Hippocampal formation (tissue), 2 donors: ENCODE data around the gene TTLL8.
"Not testable (repeated sequence)": the region's sequence is repeated elsewhere in the genome, so short reads cannot be mapped to it uniquely, and the experiment has no call there.

Experiments used
- DNase-seq, 2 donors: peaks; one replicate each; lab custom pipeline; 2025; lab: John Stamatoyannopoulos, UW

The TTLL8 gene

DNA sequence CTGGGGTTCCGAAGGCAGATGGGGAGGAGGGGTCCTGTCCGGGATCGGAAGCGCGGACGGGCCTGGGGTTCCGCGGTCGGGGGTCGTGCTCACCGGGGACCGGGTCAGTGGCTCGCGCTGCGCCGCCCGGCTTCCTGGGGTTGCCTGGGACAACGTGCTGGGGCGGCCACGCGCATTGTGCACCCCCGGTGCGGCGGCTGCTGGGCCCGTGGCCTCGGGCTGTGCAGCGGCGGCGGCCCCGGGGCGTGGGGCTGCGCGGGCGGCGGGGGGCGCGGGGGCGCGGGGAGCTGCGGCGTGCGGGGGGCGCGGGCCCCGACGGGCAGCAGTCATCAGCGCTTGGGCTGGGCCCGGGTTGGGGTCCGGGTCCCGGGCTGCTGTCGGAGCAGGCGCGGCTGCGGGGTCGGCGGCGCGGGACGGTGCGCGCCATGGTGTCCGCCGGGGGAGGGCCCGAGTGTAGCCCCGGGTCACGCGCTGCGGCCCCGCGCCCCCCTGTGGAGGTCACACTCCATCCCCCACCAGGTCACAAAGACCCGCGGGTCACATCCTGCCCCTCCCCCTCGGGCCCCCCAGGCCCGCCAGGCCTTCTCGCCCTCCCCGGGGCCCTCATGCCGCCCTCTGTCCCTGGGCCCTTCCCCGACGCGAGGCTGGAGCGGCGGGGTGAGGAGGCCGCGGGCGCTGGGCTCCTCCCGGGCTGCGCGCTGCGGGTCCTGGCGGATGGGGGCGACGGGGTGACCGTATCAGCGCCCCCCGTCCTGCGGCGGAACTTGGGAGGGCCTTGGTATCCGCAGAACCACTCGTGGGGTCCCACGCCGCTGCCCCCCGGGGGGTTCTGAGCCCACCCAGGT lies at the start of gene TTLL8:
TSS of gene TTLL8 (minus strand) at position 238 of the 845 bp plus-strand sequence.
- DNase-seq, result no peak

DNA sequence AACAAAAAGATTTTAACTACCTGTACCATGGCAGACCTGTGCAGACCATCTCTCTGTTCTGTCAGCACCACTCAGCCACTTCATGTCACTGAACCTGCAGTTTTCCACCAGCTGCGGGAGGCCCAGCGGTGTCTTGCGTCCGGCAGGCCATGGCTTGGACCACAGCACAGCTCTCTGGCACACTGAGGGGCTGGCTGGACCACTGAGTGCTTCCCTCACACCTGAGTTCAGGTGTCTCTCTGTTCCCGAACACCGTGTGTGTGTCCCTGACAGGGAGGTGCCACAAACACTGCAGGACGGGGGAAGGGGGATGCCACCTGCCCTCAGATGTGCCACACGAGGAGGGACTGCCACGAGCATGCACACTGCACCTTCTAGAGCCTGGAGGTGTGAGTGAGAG lies 49.4 kb upstream of the TTLL8 start:
- DNase-seq, result no peak

DNA sequence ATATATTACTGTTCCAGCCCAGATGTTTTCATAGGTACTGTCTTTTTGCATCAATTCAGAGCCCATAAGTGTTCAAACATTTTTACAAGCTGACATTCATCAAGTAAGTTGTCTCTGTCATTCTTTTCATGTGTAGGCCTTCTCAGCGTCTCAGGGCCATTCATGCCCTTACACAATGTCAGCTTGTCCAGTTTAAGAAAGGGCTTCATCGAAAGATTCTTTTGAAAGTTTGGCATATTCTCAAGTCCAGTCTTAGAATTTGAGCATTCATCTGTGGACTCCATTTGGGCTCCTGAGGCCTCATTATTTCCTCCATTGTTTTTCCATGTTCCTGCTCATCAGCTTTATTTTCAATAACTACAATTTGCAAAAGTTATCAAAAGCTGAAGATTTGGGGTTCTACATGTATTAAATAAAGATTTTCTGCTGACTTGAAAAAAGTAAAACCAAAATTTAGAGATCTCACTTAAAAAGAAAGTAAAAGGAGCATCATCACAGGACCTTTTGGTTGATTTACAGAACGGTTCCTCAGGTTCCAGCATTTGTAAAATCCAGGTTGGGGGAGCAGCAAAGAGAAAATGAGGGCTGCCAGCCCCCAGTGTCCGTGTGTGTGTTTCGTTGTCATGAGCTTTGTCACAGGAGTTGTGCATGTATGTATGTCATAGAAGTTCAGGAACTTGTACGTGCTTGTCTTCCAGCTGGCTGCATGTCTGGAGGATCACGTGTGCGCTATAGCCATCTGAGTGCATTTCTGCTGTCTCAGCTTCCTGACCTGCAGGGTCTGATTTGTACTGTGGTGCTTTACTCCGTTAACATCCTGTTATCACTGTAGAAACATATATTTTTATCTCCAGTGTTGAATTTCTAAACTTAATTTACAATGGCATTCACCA lies 47.4 kb upstream of the TTLL8 start:
- DNase-seq, result no peak

DNA sequence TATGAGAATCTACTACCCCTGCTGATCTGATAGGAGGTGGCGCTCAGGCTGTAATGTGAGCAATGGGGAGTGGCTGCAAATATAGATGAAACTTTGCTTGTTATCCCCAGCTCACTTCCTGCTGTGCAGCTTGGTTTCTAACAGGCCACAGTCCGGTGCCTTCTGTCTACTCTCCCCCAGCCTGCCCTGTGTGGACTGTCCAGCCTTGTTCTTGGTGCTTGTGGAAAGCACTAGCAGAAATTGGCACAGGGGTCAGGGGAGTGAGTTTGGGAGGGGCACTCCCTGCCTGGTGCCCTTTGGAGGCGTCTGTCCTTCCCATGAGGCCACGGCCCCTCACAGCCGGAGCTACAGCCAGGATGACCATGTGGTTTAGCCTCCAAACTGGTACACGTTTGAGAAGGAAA lies 46.0 kb upstream of the TTLL8 start:
- no peak for DNase-seq

DNA sequence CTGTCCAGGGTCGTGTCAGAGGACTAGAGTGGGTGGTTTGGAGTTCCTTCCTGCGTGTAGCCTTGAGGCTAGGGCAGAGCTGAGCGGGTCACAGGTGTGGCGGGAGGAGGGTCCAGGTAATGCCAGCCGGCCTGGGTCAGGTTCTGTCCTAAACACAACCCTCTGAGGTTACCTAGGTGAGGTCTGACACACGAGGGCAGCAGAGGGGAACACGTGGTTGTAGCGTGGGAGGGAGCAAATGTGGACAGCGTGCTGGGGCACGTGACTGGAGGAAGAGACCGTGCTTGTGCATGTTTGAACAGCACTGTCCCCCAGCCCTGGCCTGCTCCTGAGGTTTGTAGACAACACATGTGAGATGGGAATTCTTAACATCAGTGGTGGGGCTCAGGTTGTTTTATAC lies 44.8 kb upstream of the TTLL8 start:
- no peak for DNase-seq

DNA sequence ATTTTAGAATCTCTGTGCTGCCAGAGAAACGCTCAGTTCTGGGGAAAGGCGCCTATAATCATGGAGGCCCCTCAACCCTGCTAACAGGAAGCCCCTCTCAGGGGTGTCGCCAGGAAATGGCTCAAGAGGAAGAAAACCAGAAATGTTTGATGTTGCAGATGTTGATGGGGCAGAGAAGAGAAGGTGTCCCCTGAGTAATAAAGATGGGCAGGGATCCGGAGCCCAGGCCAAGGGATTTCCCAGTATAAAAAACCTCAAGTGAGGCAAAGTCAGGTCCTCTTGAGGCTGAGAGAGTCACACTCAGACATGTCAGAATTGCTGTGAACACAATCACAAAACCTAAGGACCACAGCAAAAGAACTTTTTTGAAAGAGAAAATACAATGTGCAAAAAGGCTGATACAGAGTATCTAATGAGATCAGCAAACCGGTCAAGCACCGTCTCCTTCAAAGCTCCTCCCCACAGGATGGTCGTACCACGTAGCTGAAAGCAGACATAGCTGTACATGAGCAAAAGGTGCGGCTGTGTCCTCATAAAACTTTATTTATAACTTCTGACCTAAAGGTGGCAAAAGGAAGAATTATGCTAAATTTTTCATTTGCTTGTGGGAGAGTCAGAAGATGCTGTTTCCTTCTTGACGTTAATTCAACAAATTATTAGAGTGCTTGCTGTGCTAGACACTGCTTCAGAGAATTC lies 43.9 kb upstream of the TTLL8 start:
- DNase-seq, result no peak

DNA sequence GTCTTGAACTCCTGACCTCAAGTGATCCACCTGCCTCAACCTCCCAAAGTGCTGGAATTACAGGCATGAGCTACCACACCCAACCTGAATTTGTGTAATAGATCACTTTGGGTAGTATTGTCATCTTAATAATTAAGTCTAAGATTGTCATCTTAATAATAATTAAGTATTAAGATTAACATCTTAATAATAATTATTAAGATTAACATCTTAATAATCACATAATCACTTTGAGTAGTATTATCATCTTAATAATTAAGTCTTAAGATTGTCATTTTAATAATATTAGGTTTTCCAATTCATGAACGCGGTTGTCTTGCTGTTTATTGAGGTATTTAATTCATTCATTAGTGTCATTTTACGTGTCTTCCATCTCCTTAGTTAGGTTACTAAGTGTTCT lies 40.0 kb upstream of the TTLL8 start:
- DNase-seq, result no peak

DNA sequence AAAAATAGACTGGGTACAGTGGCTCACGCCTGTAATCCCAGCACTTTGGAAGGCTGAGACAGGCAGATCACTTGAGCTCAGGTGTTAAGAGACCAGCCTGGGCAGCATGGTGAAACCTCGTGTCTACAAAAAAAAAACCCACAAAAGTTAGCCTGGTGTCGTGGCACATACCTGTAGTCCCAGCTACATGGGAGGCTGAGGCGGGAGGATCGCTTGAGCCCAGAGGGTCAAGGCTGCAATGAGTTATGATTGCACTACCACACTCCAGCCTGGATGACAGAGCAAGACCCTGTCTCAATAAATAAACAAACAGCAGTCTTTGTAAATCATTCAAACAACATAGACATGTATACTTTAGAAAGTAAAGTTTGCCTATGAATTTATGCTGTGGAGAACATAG lies 34.2 kb upstream of the TTLL8 start:
- DNase-seq, result no peak

DNA sequence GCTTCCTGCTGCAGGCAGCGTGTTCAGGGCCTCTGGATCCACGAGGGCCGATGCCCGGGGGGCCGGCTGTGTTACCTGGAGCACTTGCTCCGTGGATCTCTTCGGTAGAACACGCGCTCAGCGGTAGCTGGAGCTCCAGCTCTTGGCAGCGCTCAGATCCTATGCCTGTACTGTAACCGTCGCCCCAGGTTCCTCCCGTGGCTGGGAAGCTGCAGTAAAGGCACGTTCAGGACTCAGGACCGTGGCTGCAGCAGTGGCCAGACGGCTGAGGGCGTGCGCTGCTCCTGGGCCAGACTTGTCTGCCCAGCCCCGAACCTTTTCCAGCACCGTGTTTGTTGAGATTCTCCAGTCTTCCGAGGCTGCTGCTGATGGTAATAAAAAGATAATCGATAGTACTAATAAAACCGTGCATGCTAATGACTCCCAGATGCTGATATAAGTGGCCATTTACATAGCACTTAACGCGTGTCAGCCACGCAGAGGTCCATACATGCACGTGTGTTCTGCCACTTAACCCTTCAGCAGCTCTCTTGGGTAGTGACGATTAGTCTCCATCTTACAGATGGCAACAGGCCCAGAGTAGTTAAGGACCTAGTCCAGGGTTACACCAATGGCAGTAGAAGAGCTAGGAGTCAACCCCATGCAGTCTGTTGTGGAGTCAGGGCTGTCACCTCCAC lies 33.1 kb upstream of the TTLL8 start:
- DNase-seq, result no peak

DNA sequence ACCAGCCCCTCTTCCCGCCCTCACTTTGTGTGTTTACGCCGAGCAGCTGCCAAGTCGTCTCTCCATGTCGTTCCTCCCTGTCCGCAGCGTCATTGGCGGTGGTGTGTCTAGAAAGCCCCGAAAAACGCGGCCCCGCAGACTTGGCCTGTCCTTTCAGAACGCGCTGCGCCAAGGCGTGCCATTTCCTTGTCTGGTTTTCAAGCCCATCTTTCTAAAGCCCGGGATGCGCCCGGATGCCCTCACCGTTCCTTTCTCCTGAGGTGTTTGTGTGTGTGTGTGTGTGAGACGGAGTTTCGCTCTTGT lies 32.3 kb upstream of the TTLL8 start:
- no peak for DNase-seq

DNA sequence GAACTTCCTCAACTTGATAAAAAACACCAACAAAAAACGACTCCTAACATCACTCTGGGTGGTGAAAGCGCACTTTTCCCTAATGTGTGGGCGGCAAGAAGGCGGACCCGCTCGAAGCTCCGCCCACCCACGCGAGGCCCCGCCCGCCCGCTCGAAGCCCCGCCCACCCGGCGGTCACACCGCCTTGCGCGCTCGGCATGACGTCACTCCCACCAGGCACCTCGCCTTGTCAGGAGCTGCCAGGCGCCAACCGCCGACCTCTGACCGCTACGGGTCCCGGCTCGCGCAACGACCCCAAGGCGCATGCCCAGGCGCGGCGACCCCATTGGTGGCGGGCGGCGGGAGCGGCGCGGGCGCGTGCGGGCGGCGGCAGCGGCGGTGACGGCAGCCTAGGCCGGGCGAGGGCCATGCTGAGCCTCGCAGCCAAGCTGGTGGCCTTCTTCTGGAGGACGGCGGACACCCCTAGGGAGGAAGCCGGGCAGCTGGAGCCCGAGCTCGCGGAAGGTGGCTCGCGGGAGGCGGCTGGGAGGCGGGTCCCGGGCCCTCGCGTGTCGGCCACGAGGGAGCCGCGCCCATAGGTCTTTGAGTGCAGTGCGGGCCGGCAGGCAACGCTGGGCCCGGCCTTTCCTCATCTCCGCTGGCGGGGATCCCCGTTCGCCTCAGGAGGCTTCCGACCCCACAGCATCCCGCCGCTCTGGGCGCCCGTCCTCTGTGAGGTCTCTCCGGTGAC lies 31.7 kb upstream of the TTLL8 start, which contains the start of gene MOV10L1:
TSS of gene MOV10L1 (plus strand) at position 325 of the 730 bp plus-strand sequence. CDS start at position 408, 83 bp downstream.
- no peak for DNase-seq

DNA sequence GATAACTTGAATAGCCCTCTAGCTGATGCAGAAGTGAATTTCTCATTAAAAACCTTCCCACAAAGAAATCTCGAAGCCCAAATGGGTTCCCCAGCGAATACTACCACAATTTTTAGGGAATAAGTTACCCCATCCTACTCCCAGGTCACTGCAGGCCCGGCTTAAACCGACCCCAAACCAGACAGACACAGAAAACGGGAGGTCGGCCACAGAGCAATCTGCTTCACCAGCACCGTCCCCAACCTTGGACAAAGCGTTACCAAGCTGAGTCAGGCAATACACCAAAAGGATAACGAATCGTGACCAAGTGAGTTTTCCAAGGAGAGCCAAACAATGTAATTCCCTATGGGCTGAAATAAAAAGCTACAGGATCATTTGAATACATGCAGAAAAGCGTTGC lies 31.1 kb upstream of the TTLL8 start:
- DNase-seq, result no peak

DNA sequence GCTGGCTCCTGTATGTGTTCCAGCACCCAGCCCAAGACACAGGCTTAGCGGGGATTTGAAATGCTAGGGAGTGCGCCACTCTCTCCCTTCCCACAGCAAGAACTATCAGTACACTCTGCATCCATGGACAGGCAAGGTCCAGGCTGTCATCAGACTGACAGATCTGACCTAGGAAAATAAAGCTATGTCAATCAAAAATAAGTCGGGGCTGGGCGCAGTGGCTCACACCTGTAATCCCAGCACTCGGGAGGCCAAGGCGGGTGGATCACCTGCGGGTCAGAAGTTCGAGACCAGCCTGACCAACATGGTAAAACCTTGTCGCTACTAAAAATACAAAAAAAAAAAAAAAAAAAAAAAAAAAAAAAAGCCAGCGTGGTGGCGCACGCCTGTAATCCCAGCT lies 30.0 kb upstream of the TTLL8 start:
- no peak for DNase-seq

DNA sequence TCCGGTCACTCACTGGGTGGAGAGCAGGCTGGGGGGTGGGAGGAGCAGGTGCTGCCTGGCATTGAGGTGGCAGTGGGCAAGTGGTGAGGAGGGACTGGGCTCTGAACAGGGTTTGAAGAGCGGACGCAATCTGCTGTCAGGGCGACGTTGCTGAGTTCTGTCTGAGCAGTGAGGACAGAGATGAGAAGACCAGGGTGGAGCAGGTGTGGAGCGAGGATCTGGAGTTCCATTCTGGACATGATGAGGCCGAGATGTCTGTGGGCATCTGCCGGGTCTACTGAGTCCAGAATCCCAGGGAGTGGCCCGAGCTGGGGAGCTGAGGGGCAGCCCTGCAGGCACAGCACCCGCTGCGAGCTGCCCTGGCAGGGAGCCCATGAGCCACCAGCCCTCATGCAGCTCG lies 29.5 kb upstream of the TTLL8 start:
- DNase-seq, result no peak

DNA sequence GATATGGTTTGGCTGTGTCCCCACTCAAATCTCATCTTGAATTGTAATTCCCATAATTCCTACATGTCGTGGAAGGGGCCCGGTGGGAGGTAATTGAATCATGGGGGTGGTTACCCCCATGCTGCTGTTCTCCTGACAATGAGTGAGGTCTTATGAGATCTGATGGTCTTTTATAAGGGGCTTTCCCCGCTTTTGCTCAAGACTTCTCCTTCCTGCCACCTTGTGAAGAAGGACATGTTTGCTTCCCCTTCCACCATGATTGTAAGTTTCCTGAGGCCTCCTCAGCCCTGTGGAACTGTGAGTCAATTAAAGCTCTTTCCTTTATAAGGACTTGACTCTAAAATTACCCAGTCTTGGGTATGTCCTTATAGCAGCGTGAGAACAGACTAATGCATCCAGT lies 28.9 kb upstream of the TTLL8 start:
- not testable (repeated sequence) for DNase-seq

DNA sequence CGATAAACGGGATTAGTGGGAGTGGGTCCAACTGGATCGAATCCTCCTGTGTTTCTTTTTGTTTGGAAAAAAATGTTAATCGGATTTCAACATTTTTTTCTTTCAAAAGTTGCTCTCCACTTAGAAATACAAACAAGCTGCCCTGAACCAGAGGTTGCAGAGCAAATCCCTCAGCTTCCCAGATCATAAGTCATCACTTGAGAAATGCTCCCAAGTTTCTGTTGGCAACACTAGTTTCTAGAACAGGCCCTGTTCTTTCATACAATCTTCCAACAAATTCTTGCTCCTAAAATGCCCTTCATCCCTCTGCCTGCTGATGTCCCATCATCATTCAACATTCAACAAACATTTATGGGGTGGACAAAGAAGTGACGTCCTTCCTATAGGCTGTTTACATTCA lies 28.4 kb upstream of the TTLL8 start:
- no peak for DNase-seq

DNA sequence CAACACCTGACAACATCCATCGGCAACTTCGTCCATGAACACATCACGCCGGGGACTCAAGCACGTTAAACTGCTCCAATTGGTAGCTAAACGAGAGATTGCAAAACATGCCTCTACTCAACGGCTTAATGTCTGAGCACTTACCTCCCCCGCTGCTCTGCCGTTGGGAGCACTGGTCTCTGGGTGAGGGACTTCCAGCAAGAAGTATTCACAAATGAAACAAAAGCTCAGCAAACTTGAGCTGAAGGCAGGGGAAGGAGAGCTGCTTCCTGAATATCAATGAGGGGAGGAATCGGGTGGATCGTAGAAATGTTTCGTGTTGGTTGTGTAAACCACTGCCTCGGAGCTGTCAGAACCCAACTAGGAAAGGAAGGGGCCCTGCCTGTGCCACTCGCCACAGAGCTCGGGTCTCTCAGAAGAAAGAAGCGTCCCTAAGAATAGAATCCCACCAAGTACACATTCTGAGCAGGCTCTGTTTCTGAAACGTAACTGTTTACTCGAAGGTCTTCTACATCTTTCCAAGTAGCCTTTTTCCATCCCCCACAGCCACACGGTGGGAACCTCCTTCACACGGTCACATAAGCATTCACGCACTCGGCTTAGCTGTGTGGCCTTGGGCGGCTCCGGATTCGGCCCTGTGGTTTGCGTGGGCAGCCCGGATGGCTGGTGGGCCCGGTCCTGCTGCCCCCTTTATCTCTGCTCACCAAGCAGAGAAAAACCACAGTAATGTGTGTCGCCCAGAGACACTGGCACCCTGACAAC lies 27.3 kb upstream of the TTLL8 start, which contains the start of gene MLC1:
TSS of gene MLC1 (minus strand) at position 216 of the 762 bp plus-strand sequence. CDS start 524 bp downstream, outside the sequence.
- DNase-seq, result peak in 1 of 2 donors; percentile 47

DNA sequence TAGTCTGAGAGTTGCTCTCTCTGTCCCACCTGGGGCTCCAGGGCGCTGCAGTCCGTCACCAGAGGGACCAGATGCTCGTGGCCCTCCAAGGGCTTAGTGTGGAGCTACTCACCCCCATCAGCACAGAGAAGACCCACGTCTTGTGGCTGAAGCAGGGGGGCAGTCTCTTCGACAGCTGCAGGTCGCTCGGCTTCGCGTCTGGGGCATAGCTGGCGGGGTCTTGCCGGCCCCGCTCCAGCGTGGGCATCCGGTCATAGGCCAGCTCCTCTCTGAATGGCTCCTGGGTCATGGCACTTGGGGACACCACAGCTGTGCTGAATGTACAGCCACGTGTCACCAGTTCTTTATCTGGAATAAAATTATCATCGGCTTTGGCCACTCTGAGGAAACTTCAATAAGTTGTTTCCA lies 26.5 kb upstream of the TTLL8 start:
- no peak for DNase-seq

DNA sequence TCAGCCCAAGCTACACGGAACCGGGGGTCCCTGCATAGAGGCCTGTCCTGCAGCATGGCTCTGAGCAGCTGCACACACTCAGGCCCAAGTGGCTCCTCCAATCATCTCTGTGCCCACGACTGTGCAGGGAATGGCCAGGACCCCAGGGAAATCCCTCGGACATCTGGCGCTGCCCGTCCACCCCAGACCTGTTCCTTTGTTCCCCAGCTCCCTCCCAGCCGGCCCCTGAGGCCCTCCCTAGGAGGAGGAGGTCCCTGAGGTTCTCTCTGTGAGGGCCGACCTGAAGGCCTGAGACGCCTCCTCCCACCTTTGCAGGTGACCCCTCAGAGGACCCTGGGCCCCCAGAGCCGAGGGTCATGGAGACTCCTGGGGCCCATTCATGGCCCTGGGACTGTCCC lies 26.0 kb upstream of the TTLL8 start:
- no peak for DNase-seq

DNA sequence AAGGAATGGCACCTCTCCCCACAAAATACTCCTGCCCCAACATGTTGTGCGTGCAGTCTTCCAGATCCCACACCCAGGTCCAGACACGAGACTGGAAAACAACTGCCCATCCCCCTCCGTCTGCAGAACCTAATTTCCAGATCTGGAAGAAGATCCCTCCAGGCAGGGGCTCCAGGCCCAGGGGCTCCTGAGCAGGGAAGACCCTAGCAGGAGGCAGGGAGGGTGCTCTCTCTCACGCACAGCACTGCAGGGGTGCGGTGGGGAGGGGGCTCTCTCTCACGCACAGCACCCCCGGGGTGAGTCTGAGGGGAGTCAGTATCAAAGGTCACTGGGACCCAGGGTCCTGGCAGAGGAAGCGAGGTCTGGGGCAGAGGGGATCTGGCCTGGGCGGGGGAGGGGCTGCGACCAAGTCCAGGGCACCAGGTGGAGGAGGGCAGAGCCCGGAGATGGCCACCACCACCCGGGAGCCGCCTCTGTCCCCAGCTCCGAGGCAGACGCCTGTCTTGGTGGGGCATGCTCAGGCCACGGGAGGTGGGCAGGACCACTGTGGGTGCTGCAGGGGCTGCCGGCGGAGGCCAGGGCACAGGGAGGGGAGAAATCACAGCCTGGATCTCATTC lies 25.5 kb upstream of the TTLL8 start:
- DNase-seq, result no peak
